ENCODE data around the gene MAP3K2. TPM values are rescaled to one million over a fixed set of nuclear protein-coding genes. Genes with fewer than 3 reads are reported as not detected.

The MAP3K2 gene
- total and polyA plus RNA-seq, 2 of the 8 experiments (the other 6 are each of a cell fraction or from before 2014, with no cell fraction given): 2.0 to 23.2 TPM

DNA sequence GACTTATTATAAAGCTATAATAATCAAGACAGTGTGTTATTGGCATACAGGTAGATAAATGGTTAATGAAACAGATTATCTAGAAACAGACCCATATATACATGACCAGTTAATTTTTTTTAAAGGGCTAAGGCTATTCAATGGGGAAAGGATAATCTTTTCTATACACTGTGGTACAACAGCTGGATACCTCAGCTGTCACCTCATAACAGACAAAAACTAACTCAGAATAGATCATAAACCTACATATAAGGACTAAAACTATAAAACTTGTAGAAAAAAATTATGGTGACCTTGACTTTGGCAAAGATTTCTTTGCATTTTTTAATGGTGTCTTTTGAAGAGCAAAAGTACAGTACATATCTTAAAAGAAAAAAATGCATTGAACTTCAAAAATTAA, 30.2 kb downstream of the MAP3K2 start:
- no peak overlapping the region for H2BK12ac ChIP-seq (ENCODE audit: low read depth, low read length)
- H3K4ac ChIP-seq (replicated peaks; ENCODE audit: insufficient read length, low read depth, low read length): no peak overlapping the region
- H3K27me3 ChIP-seq (replicated peaks in 1 of 4; ENCODE audit: control insufficient read depth in 3 of 4, extremely low read depth in 1 of 4, insufficient read depth in 3 of 4, low read length in 3 of 4): no peaks in the 10 kb centered on the region
- H2BK20ac ChIP-seq (ENCODE audit: low read length): no peak overlapping the region
- H2BK5ac ChIP-seq (ENCODE audit: low read depth, low read length): no peak overlapping the region
- no peak overlapping the region for H2AFZ ChIP-seq (ENCODE audit: low read length)
- no peak overlapping the region for H3K9ac ChIP-seq (replicated peaks in 1 of 4; ENCODE audit: extremely low read depth in 1 of 4, low read depth in 3 of 4, low read length in 3 of 4)
- no peak overlapping the region for H3K27ac ChIP-seq (ENCODE audit: low read depth, low read length)
- H3K36me3 ChIP-seq (ENCODE audit: control insufficient read depth in 2 of 4, insufficient read depth in 4 of 4, low read length in 3 of 4): no peaks in the 10 kb centered on the region; a peak in 1 of 8 replicates
- no peak overlapping the region for H3K4me3 ChIP-seq (ENCODE audit: extremely low read depth in 1 of 4, insufficient read depth in 2 of 4, low read depth in 3 of 4, low read length in 4 of 4)
- H2BK120ac ChIP-seq (replicated peaks; ENCODE audit: low read depth, low read length): no peak overlapping the region
- peaks cover 0 to 56% of the 10 kb centered on the region in 2 experiments; a peak in 3 of 4 replicates for H3K79me2 ChIP-seq (ENCODE audit: control insufficient read depth in 1 of 2, insufficient read depth in 2 of 2, low read length in 2 of 2)
- H3K18ac ChIP-seq (ENCODE audit: extremely low read depth, low read length): no peak overlapping the region
- no peak overlapping the region for H2BK15ac ChIP-seq (ENCODE audit: low read length)
- H3K56ac ChIP-seq (replicated peaks; ENCODE audit: insufficient read length, low read depth, low read length): no peak overlapping the region
- H3K4me2 ChIP-seq (ENCODE audit: insufficient read depth in 1 of 2, low read depth in 2 of 2, low read length in 2 of 2): no peak overlapping the region
- peaks cover 0 to 7% of the 10 kb centered on the region in 2 experiments; a peak in 1 of 4 replicates for H3K9me3 ChIP-seq (ENCODE audit: insufficient read depth in 2 of 2, low read depth in 1 of 2, low read length in 1 of 2)
- FAIRE-seq (no peak), DNase-seq (ENCODE audit: low read depth in 1 of 2, low spot score in 2 of 2) (no peak)
- peaks cover 0 to 8% (median 0%) of the 10 kb centered on the region in 4 experiments; a peak in 2 of 7 replicates for H3K4me1 ChIP-seq (replicated peaks in 1 of 4; ENCODE audit: control insufficient read depth in 3 of 4, insufficient read depth in 4 of 4, low read length in 3 of 4)
- H3K23me2 ChIP-seq (ENCODE audit: low read depth, low read length): no peaks in the 10 kb centered on the region
- H3K79me1 ChIP-seq (ENCODE audit: low read depth, low read length): 0 out of 2 replicates have a peak, but pooled peaks cover 1% of the 10 kb centered on the region
- H2AK5ac ChIP-seq (ENCODE audit: low read depth, low read length): no peak overlapping the region
- no peak overlapping the region for H3K14ac ChIP-seq (ENCODE audit: insufficient read length)
- H4K8ac ChIP-seq (ENCODE audit: extremely low read depth, insufficient read depth, low read length): no peak overlapping the region
- ChIA-PET CTCF (ENCODE audit: partially characterized antibody) (interaction anchor here (0.6 to 2.1 kb wide), 6 partner anchors 8 to 209 kb away, joined by 3 to 13 read pairs (median 5); no protein-coding TSS in a partner anchor), POLR2A (ENCODE audit: partially characterized antibody) (no interaction called here)
- H4K5ac ChIP-seq (ENCODE audit: insufficient read length, low read depth, low read length): no peak overlapping the region
- no peak overlapping the region for H4K91ac ChIP-seq (replicated peaks; ENCODE audit: insufficient read length, low read length)
- H4K20me1 ChIP-seq (replicated peaks in 1 of 2; ENCODE audit: control insufficient read depth in 1 of 2, insufficient read depth in 2 of 2, low read length in 2 of 2): no peaks in the 10 kb centered on the region
- H3K23ac ChIP-seq (ENCODE audit: insufficient read length): no peak overlapping the region
- TF ChIP-seq BACH1 (IDR thresholded peaks at IDR 0.05; ENCODE audit: low read length): no peak
- TF ChIP-seq RFX5 (IDR thresholded peaks at IDR 0.05; ENCODE audit: borderline replicate concordance, low read depth, low read length): no peak
- TF ChIP-seq, protein P1, sequence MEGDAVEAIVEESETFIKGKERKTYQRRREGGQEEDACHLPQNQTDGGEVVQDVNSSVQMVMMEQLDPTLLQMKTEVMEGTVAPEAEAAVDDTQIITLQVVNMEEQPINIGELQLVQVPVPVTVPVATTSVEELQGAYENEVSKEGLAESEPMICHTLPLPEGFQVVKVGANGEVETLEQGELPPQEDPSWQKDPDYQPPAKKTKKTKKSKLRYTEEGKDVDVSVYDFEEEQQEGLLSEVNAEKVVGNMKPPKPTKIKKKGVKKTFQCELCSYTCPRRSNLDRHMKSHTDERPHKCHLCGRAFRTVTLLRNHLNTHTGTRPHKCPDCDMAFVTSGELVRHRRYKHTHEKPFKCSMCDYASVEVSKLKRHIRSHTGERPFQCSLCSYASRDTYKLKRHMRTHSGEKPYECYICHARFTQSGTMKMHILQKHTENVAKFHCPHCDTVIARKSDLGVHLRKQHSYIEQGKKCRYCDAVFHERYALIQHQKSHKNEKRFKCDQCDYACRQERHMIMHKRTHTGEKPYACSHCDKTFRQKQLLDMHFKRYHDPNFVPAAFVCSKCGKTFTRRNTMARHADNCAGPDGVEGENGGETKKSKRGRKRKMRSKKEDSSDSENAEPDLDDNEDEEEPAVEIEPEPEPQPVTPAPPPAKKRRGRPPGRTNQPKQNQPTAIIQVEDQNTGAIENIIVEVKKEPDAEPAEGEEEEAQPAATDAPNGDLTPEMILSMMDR (IDR thresholded peaks at IDR 0.05; ENCODE audit: control extremely low read depth in 1 of 3, insufficient read depth in 1 of 3, low read depth in 1 of 3, low read length in 3 of 3): no peak
- no peak for TF ChIP-seq NANOG (IDR thresholded peaks at IDR 0.05; ENCODE audit: insufficient read depth, low read depth, low read length, poor library complexity, severe bottlenecking)
- TF ChIP-seq ZNF274 (IDR thresholded peaks at IDR 0.05; ENCODE audit: borderline replicate concordance, extremely low read depth, low read length): no peak
- TF ChIP-seq SP1 (IDR thresholded peaks at IDR 0.05; ENCODE audit: low read depth, low read length): no peak
- no peak for TF ChIP-seq TAF1 (IDR thresholded peaks at IDR 0.05; ENCODE audit: low read depth, low read length)
- no peak for TF ChIP-seq KDM4A (IDR thresholded peaks at IDR 0.05; ENCODE audit: low read depth, low read length, severe bottlenecking)
- TF ChIP-seq POU5F1 (IDR thresholded peaks at IDR 0.05; ENCODE audit: low read depth, low read length): no peak
- TF ChIP-seq, protein P2, sequence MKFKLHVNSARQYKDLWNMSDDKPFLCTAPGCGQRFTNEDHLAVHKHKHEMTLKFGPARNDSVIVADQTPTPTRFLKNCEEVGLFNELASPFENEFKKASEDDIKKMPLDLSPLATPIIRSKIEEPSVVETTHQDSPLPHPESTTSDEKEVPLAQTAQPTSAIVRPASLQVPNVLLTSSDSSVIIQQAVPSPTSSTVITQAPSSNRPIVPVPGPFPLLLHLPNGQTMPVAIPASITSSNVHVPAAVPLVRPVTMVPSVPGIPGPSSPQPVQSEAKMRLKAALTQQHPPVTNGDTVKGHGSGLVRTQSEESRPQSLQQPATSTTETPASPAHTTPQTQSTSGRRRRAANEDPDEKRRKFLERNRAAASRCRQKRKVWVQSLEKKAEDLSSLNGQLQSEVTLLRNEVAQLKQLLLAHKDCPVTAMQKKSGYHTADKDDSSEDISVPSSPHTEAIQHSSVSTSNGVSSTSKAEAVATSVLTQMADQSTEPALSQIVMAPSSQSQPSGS (IDR thresholded peaks at IDR 0.05; ENCODE audit: low read length): no peak
- TF ChIP-seq SRF (IDR thresholded peaks at IDR 0.05; ENCODE audit: low read depth, low read length): no peak
